ENCODE results near the gene TLCD1.

TLCD1 gene

GRCh38 chr17:28712705-28713415 lies 13.2 kb downstream of the TLCD1 start:
- DNase-seq (ENCODE audit: low read depth, low spot score): no peak

DNA sequence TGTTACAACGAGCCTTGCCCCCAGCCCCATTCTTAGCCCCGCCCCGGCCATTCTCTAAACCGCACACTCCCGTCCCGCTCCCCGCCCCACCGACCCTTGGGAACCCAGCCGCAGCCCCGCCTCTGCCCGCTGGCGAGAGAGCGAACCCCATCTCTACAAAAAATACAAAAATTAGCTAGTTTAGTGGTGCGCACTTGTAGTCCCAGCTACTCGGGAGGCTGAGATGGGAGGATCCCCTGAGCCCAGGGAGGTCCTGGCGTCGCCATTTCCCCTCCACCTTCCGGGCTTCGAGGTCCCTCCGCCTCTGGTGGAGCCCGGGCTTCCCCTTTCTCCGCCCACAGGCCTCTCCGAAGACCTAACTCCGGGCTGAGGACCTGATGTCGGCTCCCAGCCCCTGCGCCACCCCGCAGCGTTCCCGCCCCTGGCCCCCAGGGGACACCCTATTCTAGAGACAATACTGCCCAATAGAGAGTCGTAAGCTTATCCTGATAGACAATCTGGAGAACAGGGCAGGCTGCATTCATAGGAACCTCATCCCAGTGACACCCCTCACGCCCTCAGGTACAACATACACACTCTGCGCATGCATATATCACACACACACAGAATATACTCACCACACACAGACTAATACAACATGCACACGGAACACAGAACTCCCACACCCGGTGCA lies 13.9 kb downstream of the TLCD1 start:
- peak; percentile 38 for DNase-seq (ENCODE audit: low read depth, low spot score)

GRCh38 chr17:28711723-28712031 lies 14.4 kb downstream of the TLCD1 start, which contains the start of gene PROCA1:
TSS of gene PROCA1 (minus strand) at chr17:28711888. CDS start at chr17:28711660, 228 bp downstream.
- no peak for DNase-seq (ENCODE audit: low read depth, low spot score)

DNA sequence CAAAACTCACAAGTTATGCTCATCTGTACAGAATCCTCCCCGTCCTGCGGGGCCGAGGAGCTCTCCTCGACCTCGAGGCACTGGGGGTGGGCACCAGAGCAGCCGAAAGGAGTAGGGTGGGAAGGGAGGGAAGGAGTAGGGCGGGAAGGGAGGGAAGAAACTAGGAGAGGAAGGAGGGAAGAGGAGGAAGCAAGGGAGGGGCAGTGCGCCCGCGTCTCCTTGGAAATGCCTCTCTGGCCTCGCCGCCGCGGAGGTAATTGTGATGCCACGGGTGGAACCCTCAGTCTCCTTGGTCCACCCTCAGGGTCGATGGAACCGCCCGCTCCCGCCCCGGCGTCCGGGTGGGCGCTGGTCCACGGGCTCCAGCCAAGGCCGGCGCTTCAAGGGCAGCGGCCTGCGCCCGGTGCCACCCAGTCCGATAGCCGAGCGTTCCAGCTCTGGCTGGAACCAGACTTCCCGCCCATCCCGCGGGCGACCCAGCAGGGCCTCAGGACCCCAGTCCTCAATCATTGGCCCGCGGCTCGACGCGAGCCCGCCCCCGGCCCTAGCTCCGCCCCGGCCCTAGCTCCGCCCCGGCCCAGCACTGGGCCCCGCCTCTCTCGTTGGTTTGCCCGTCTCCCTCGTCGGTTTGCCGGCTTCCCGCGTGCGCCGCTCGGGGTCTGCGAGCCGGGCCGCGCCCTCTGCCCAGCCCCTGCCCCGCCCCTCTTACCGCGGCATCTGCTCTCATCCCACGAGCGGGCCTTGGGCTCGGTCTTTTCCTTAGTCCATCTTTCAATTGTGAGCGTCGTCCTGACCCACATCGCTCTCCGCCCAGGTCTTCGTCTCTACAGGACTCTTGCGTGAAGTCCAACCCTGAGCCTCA lies 14.9 kb downstream of the TLCD1 start:
- DNase-seq (ENCODE audit: low read depth, low spot score): peak; percentile 77

GRCh38 chr17:28707339-28707720 lies 18.7 kb downstream of the TLCD1 start:
- DNase-seq (ENCODE audit: low read depth, low spot score): no peak

DNA sequence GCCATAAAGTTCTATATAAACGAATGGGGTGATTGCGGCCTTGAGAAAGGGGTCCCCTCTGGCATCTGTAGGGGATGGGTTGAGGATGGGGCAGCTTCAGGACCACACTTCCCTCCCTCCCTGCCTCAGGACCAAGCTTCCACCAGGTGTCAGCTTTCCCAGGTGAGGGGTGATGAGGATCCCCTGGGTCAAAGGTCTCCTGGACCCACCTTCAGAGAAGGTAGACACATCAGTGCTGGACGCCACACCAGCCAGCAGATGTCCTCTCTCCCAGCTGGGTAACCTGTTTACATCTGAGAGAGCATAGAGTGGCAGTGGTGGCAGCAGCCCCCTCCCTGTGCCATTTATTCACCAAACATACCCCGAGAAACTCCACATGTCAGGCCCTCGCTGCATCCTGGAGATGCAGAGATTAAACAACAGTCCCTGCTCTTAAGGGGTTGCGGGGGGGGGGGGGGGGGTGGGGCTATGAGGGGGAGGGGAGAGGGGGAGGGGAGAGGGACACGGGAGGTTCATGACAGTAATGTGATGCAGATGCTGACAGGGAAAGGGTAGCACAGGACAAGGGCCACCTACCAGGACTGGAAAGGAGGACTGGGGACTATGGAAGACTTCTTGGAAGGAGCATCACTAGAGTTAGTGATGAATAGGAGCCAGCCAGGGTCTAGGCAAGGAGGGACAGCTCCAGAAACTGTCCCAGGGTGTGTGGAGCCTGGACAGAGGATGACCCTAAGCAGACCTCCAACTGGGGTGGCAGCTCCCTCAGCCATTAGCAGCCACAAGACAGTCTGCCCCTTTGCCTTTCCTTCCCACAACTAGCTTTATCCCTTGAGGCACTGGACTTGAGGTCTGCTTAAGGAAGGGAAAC lies 19.3 kb downstream of the TLCD1 start:
- no peak for DNase-seq (ENCODE audit: low read depth, low spot score)

GRCh38 chr17:28705728-28706334 lies 20.2 kb downstream of the TLCD1 start:
- DNase-seq (ENCODE audit: low read depth, low spot score): no peak

GRCh38 chr17:28705074-28705659 lies 20.9 kb downstream of the TLCD1 start:
- no peak for DNase-seq (ENCODE audit: low read depth, low spot score)

GRCh38 chr17:28704219-28704858 lies 21.7 kb downstream of the TLCD1 start:
- no peak for DNase-seq (ENCODE audit: low read depth, low spot score)

DNA sequence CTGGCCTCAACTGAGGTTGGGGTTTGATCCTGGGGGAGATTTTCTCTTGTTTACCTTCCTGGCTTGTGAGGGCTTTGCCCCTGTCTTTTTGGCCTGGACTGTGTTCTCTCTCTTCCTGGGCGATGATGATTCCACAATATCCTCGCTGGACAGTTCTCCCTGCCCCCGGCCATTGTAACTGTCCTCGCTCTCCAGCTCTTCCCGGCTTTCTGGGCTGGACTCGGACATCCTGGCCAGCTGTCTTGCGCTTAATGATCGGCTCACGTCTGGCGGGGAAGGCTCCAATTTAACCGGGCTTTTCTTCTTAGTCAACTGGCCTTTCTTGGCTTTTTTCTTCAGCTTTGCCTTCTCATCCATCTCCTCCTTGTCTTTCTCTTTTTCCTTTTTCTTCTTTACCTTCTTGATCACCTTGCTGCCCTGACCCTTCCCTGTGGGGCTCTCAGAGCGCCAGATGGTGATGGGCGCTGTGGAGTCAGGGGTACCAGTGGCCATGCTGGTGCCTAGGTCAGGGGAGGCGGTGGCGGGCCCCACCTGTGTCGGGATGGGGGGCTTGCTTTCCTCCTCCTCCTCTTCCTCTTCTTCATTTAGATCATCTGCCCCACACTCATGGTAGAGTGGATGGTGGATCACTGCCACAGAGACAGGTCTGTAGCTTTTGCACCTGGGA lies 22.3 kb downstream of the TLCD1 start:
- no peak for DNase-seq (ENCODE audit: low read depth, low spot score)

GRCh38 chr17:28702752-28703150 lies 23.3 kb downstream of the TLCD1 start:
- no peak for DNase-seq (ENCODE audit: low read depth, low spot score)

- DNase-seq (ENCODE audit: low read depth, low spot score): no peak
Measured at GRCh38 chr17:28702026-28702751, 23.8 kb downstream of the TLCD1 start.

GRCh38 chr17:28700830-28701492 lies 25.1 kb downstream of the TLCD1 start:
- DNase-seq (ENCODE audit: low read depth, low spot score): no peak

DNA sequence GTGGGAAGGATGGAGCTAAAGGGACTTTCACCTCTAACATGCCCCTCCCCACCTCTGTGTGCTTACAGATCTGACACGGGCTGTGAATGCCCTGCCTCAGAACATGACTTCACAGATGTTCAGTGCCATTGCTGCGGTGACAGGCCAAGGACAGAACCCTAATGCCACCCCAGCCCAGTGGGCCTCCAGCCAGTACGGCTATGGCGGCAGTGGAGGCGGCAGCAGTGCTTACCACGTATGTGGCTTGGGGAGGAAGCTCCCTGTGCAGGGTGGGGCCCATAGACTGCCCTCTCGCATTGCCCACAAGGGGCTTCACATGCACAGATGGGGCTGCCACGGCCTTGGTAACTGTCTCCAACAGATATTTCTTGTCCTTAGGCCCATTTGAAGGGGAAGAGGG lies 25.8 kb downstream of the TLCD1 start:
- DNase-seq (ENCODE audit: low read depth, low spot score): no peak

DNA sequence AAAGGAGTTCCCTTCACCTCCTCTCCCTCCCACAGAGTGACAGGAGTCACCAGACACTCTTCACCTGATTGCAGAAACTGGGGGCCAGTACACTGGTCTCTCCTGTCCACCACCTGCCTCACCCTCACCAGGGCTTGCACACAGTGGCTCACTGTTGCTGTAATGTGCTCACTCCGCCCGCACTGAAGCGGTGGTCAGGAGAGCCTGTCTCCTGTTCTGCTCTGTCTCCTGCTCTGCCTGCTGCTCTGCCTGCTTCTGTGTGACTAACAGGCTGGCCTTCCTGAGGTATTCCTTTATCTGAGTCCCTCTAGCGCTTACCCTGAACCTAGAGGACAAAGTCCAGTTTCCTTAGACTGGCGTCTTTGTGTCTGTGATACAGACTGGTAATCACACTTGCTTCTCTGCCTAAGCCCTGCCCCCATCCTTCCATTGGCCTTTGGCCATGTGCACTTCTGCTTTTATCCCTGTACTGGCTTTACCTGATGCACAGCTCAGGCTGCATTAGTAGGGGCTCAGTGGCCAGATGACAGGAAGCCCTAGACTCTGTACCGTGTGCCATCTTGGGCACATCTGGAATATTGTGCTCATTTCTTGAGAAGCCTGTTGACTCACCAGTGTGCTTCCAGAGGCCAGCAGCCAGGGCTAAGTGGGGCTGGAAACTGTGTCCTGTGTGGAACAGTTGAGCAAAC lies 27.6 kb downstream of the TLCD1 start:
- DNase-seq (ENCODE audit: low read depth, low spot score): no peak

DNA sequence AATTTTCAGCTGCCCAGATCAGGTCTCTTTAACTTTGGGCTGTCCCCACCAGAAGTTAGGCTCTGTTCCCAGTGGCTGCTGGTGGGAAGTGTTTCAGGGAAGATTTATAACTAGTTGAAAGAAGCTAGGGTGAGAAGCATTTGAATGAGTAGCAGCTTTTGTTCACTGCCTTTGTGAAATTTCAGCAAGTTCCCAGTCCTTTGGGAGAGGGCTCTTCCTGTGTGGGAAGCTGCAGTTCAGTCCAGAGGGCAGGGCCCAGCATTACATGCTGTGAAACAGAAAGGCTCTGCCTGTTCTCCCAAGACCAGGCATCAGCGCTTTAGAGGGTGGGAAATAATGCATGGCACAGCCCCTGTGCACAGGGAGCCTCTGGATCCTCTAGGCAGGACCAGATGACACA lies 32.2 kb downstream of the TLCD1 start:
- no peak for DNase-seq (ENCODE audit: low read depth, low spot score)

DNA sequence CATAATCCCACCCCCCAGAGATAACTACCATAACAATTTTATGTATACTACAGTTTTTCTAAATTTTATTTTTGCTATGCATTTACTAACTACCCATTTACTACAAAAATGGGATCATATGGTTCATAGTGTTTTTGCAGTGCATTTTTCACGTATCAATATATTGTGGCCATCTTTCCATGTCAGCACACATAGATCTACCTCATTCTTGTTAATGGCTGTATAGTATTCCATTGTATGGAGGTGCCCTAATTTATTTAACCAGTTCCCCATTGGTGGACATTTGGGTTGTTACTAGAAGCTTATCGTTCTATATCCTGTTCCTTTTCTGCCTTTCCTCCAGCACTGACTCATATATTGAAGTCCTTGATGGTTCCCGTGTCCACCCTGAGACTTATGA lies 37.0 kb downstream of the TLCD1 start:
- no peak for DNase-seq (ENCODE audit: low read depth, low spot score)

DNA sequence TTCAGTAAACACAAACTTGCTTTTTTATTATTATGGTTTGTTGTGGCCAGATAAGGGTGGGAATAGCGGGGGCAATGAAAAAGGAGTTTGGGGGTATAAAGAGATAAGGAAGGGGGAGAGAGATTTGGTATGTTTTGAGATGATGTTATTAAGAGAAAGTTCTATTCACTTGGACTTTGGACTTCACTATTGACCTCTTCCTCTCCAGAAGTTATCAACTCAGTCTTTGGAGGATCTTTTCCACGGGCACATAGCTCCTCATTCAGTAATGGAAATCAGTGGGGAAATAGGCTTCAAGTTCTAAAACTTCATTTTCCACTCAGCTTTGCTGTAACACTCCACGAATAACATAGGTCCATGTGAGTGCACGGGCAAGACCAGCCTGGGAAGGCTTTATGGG lies 37.6 kb downstream of the TLCD1 start:
- DNase-seq (ENCODE audit: low read depth, low spot score): no peak
